Gastrocnemius medialis (tissue), 4 donors: ENCODE data around the gene PIM3.
A peak's percentile ranks its signal among the peaks of the same experiment; 100 is the strongest.

Source experiments
- CTCF ChIP-seq, 5 experiments: fragments of 450-650 bp in 3 of 5; fragments of 200-600 bp in 2 of 5; sonication (generic) in 2 of 5; IDR thresholded peaks in 4 of 5; conservative IDR thresholded peaks in 1 of 5; 1 replicate in 4 of 5; 2 replicates in 1 of 5; pipeline ENCODE4 v1.5.1; 2016 to 2019; ENCODE audit warnings: antibody characterized with exemption in 5 of 5, mild to moderate bottlenecking in 3 of 5, moderate library complexity in 3 of 5
- POLR2A ChIP-seq, 2 donors: fragments of 450-650 bp; IDR thresholded peaks; one replicate each; pipeline ENCODE4 v1.6.1; 2017; ENCODE audit warnings: antibody characterized with exemption in 2 of 2, mild to moderate bottlenecking in 2 of 2, moderate library complexity in 2 of 2

GRCh38 chr22:49967706-49968208 lies 7.2 kb downstream of the PIM3 start:
- TF ChIP-seq CTCF (IDR thresholded peaks at IDR 0.05 in 4 of 5, conservative IDR thresholded peaks at IDR 0.05 in 1 of 5) = no peak
- TF ChIP-seq POLR2A (IDR thresholded peaks at IDR 0.05) = peak; percentile 45 to 63
